K562 (cell line): Measurements from ENCODE around the gene PRSS38.

Experiments used
- EGR1 ChIP-seq: fragments of 450-650 bp; conservative IDR thresholded peaks from 2 replicates; pipeline ENCODE4 v1.6.1; 2017; ENCODE audit warnings: mild to moderate bottlenecking
- MBD2 ChIP-seq: sonication (generic); IDR thresholded peaks from 2 replicates; pipeline ENCODE4 v1.6.1; 2016; ENCODE audit warnings: low read depth, borderline replicate concordance
- MYNN ChIP-seq, 2 experiments: sonication (generic); formaldehyde crosslinking in 1 of 2; IDR thresholded peaks; 2 replicates each; pipeline versions ENCODE4 v1.5.0 to v1.6.1; 2016 to 2020; ENCODE audit warnings: antibody characterized with exemption in 1 of 2, missing genetic modification reagents in 1 of 2
- POLR2A ChIP-seq: fragments of 450-650 bp; conservative IDR thresholded peaks from 2 replicates; pipeline ENCODE4 v1.6.1; 2016
- POLR2AphosphoS5 ChIP-seq: IDR thresholded peaks from 2 replicates; pipeline ENCODE4 v1.6.1; 2011; ENCODE audit warnings: mild to moderate bottlenecking, low read depth, low read length, moderate library complexity; ENCODE audit not compliant: control insufficient read depth, insufficient read depth
- RAD51 ChIP-seq: fragments of 450-650 bp; IDR thresholded peaks from 2 replicates; pipeline ENCODE4 v1.7.1; 2016; ENCODE audit warnings: low read depth, mild to moderate bottlenecking, borderline replicate concordance
- RNF2 ChIP-seq: sonication (generic); IDR thresholded peaks from 2 replicates; pipeline ENCODE4 v1.6.1; 2016
- SMAD2 ChIP-seq: fragments of 150-350 bp; IDR thresholded peaks from 2 replicates; pipeline ENCODE4 v1.6.1; 2014; ENCODE audit warnings: low read depth, mild to moderate bottlenecking, low read length
- TAF1 ChIP-seq: IDR thresholded peaks from 2 replicates; pipeline ENCODE4 v1.6.1; 2011; ENCODE audit warnings: mild to moderate bottlenecking, low read length, moderate library complexity; ENCODE audit not compliant: insufficient read depth, control insufficient read depth, severe bottlenecking; ENCODE audit errors: extremely low read depth
- TCF7L2 ChIP-seq: fragments of 150-350 bp; IDR thresholded peaks from 2 replicates; pipeline ENCODE4 v1.6.1; 2016; ENCODE audit warnings: low read depth, mild to moderate bottlenecking, low read length, moderate library complexity
- ZBTB1 ChIP-seq: sonication (generic); formaldehyde crosslinking; IDR thresholded peaks from 2 replicates; pipeline ENCODE4 v1.8.1; 2023; ENCODE audit warnings: missing genetic modification reagents, low read depth, mild to moderate bottlenecking, borderline replicate concordance

DNA sequence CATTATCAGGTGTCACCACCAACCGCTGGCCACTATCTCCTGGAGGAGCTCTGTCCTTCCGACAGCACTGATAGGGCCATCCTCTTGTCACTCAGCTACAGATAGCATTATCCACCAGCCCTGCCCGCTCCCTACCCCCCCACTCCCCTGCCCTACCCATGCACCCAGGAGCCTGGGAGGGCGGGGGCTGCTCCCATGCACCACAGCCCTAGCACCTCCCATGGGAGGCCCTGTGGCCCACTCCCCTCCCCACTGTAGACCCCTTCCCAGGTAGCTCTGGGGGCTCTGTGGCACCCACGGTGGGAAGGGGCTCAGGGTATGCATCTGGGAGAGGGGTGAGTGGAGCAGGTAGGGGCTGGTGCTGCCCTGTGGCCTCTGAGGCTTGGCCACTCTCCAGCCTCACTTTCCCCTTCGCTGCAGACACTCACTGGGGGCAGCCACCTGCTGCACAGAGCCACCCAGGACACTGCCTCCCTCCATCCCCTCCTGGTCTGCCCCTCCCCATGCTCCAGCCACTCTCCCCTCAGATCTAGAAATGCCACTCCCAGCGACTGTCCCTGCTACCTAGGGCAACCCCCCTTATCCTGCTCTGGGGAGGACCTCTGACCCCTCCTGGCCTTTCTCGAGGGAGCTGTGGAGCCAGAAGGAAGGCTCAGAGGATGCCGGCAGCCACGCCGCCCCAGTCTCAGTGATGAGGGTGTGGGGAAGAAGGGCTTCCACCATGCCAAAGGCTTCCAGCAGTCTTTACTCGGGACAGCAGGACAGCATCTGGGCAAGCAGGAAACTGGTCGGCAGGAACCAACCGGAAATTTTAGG is 73.8 kb downstream of the PRSS38 start:
- no peak for TF ChIP-seq MBD2
- TF ChIP-seq RAD51: no peak
- TF ChIP-seq SMAD2: no peak
- TF ChIP-seq TAF1: no peak
- no peak for TF ChIP-seq MYNN (IDR thresholded peaks at IDR 0.05)
- TF ChIP-seq MYNN (CRISPR knock-in tag; IDR thresholded peaks at IDR 0.05): no peak
- no peak for TF ChIP-seq ZBTB1 (CRISPR knock-in tag)
- no peak for TF ChIP-seq POLR2AphosphoS5
- TF ChIP-seq RNF2: no peak
- no peak for TF ChIP-seq POLR2A
- TF ChIP-seq EGR1: no peak
- no peak for TF ChIP-seq TCF7L2
